ENCODE measurements around the gene DLX4.

The DLX4 gene

DNA sequence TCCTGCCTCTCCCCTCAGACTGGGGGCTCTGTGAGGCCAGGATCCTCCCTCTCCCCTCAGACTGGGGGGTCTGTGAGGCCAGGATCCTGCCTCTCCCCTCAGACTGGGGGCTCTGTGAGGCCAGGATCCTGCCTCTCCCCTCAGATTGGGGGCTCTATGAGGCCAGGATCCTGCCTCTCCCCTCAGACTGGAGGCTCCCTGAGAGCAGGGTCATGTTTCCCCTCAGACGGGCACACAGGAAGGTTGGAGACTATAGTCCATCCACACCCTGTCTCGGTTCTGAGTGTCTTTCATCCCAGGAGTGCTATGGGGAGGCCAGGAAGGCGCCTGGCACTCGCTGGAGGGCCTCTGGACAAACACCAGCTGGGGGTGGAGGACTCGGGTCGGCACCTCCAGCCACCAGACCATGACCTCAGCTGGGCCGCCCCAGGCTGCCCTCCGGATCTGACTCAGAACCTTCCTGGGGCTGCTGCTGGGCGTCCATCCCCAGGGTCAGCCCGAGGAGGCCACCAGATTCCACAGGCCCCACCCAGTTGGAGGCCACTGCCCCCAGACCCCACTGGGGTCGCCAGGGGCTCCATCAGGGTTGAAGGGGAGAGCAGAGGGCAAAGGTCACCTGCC lies 21.9 kb upstream of the DLX4 start:
- no peak for DNase-seq (ENCODE audit: low read depth)

DNA sequence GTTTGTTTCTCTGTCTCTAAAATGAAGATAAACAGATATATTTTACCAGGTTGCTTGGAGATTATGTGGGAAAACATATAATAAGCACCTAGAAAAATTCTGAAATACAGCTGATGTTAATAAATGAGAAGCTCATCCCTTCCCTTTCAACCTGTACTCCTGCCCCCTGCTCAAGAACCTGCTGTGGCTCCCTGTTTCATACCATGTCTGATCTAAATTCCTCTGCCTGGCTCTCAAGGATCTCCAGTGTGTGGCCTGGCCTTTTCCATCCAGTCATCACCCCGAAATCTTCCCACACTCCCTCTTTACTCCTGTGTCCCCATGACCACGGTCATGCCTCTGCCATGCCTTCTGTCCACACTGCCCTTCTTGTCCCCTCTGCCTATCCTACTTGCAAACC lies 19.4 kb upstream of the DLX4 start:
- no peak for DNase-seq (ENCODE audit: low read depth)

DNA sequence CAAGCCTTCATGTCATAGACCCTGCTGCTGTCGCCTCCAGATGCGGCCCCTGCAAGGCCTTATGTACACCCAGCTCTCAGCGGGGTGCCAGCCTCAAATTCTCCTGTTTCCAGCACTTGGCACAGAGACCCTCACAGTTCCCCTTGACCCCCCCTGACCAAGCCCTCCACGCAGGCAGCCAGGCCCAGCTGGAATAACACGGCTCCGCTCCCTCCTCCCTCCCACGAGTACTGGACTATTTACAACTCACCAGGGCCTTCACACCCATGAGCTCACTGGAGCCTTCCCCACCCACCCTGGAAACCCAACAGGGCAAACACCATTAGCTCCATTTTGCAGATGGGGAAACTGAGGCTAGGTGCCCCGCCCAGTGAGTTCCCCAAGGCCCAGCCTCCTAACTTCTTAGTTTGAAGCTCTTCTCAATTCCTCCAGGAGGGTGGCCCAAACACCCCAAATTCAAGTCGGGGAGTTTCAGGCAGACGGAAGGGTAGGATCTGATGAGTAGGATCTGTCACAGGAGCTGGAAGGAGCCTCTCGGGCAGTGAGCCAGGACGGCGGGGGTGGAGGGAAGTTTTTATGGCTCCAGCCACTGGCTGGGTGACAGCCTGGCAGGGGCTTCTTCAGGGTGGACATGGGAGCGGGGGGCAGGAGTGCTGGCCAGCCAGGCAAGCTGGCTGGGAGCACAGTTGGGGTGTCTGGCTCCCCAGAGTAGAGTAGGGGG lies 17.5 kb upstream of the DLX4 start:
- no peak for DNase-seq (ENCODE audit: low read depth)

DNA sequence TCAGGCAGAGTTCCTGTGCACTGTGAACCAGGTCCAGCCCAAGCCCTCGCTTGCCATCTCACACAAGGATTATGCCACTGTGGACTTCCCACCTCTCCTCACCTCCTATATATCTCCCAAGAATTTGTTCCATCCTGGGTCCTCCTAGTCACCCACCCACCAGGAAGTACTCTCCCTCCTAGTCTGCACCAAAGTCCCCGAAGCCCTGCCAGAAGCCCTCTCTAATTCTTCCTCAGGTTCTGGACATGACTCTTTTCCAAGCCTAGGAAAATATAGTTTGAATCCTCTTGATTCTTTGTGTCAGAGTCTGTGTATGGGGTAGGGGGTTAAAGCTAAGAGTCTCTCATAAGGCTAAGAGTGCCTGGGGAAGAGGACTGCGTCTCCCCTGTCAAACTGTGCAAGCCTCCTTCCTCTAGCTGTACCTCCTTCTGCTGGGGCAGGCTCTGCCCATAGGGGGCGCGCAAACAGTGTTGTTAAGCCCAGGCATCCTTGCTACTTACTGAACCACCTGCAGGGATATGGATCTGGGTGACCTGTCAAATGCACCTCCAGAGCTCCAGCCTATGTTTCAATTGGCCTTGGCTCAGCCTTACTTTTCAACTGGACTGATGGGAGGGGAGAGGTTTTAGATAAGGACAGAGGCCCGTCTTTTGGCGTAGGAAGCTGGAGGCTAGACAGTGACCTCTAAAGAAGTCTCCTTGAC lies 16.6 kb upstream of the DLX4 start:
- peak; percentile 77 for DNase-seq (ENCODE audit: low read depth)

DNA sequence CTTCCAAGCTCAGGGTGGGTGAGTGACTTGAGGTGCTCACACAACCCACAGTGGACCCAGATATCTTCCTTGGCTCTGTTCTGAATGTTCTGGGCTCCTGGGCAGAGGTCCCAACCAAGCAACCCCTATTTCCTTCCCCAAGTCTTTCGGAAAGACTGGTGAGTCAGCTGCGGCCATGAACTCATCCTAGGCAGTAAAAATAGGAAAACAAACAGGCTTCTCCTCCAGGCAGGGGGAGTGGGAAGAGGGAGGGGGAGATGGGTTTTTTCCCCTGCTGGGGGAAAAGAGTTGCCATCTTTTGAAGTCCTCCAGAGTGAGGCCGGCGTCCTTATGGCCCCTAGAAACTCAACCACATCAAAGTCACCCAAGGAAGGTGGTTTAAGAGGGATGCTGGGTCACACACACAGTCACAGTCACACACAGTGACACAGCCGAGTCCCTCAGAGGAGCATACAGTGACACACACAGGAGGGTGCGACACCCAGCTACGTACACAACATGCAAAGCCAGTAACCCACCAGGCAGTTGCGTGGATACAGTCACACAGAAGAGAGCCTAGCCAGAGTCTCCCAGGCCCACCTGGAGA lies 16.0 kb upstream of the DLX4 start:
- no peak for DNase-seq (ENCODE audit: low read depth)

DNA sequence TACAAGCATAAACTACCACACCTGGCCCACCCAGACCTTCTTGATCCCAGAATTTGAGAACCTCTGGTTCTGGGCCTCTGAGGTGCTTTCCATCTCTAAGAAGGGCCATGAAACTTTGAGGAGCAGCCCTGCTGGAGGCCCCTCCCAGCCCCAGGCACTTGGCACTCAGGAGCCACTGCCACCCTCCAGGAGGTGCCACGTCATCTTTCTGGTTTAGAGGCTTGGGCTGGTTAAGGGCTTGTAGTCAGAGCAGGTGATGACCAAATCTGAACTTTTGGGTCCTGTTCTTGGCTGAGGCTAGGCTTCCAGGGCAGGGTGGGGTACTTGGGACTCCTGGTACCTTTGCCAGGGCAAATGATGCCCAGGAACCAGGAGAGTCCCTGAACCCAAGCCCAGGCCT lies 13.8 kb upstream of the DLX4 start:
- DNase-seq (ENCODE audit: low read depth): no peak

DNA sequence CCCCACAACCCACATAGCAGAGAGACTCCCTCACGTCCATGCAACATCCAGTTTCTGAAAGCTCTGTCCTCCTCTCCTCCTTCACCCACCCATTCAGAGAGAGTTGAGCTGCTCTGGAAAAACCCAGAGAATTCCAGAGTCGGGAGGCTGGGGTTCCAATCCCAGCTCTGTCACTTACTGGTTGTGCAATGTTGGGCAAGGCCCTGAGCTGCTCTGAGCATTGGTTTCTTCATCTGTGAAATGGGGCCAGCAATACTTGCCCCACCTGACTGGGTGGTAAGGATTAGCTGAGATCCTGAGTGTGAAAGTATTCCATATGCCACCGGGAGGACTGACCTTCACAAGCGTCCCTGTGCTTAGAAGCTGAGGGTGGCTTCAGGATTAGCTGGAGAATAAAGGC lies 12.2 kb upstream of the DLX4 start:
- no peak for DNase-seq (ENCODE audit: low read depth)

DNA sequence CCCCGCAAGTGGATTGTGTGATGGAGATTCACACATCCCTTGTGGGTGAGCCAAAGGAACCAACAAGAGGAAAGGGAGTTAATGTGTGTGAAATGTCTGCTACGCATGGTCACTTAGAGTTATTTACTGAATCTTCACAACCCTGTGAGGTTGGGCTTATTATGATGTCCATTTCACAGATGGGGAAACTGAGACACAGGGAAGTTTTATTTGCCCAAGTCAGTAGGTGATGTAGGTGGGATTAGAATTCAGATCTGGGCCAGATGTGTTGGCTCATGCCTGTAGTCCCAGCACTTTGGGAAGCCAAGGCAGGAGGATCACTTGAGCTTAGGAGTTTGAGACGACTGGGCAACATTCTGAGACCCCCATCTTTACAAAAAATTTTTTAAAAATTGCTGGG lies 11.6 kb upstream of the DLX4 start:
- no peak for DNase-seq (ENCODE audit: low read depth)

DNA sequence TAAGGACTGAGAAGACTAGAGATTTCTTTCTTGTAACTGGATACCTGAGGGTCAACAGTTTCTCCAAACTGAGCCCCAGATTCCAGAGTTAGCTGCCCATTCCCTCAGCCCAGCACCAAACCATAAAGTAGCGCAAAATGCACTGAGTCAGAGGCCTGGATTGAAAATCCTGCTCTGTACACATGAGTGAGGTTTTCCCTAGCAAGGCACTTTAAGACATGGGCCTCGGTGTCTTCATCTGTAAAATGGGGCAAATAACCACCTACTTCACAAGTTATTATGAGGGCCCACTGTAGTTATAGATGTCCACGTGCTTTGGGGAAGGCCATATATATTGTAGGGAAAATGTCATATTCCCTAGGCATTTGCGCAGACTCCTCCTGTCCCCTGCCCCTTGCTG lies 10.3 kb upstream of the DLX4 start:
- DNase-seq (ENCODE audit: low read depth): no peak

DNA sequence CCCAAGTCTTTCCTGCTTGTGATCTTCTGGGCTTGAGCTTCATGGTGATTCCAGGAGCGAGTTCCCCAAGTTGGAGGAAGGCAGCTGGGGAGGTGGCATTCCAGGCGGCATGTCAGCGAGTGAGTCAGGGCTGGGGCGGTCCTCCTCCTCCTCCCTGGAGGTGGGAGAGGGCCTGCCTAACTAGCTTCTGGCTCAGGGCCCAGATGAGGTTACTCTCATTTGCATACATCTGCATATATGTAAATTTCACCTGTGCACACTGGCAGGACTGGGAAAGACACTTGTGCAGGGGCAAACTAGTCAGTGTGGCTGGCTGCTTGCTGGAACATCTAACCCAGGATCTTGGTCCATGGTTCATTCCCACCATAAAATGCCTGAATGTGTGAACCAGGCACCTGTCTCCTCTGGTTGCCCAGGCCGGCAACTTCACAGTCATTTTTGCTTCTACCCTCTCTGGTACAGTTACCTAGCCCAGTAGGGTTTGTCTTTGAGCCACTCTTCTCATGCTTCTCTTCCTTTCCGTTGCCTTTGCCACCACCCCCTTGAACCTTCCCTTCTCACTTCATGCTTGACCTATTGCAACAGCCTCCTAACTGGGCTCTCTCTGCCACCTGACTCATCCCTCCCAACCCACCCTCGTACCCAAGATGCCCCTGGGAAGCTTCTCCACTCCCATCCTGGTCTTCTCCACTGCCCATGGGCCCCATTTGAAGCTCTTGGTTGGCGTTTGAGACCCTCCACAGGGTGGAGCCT lies 9.6 kb upstream of the DLX4 start:
- no peak for DNase-seq (ENCODE audit: low read depth)

DNA sequence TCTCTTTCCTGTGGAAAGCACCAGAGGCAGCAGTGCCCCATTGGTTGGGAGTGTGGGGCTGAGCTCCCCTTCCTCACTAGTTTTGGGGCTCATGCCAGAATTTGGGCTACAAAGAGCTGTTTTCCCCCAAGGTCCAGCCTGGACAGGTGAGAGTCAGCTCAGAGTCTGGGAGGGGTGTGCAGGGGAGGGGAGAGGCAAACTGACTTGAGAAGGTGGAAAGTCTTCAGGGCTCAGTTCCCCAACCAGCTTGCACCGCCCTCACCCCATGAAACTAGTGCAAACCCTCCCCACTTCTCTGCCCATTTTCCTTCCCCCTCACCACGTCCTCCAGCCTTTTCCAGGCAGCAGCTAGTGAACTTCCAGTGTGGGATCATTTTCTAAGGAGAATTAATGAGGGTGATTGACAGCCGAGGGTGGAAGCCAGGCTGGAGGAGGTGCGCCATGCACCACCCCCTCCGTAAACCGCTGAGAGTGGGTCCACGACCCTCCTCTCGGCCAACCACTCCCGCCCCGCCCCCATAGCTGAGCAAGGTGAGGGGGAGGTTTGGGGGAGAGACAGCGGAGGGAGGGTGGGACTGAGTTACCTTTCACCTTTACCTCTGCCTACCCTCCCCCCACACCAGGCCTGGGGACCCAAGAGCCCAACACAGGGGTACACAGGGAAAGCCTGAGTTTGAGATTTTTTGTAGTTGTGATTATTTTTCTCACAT lies 6.2 kb upstream of the DLX4 start:
- DNase-seq (ENCODE audit: low read depth): no peak

DNA sequence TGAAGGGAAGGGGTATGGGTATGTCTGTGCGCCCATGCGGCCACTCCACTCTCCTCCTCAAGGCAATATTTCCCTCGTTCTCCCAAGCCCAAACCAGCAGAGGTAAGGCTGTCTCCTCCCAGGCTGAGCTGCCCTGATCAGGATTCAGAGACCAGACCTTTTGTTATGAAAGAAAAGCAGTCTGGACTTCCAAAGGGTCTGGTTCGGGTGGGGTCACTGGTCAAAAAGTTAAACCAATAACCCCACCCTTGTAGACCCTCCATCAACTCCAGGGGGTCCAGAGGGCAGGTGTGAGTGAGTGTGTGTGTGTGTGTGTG lies 5.7 kb upstream of the DLX4 start:
- no peak for DNase-seq (ENCODE audit: low read depth)

DNA sequence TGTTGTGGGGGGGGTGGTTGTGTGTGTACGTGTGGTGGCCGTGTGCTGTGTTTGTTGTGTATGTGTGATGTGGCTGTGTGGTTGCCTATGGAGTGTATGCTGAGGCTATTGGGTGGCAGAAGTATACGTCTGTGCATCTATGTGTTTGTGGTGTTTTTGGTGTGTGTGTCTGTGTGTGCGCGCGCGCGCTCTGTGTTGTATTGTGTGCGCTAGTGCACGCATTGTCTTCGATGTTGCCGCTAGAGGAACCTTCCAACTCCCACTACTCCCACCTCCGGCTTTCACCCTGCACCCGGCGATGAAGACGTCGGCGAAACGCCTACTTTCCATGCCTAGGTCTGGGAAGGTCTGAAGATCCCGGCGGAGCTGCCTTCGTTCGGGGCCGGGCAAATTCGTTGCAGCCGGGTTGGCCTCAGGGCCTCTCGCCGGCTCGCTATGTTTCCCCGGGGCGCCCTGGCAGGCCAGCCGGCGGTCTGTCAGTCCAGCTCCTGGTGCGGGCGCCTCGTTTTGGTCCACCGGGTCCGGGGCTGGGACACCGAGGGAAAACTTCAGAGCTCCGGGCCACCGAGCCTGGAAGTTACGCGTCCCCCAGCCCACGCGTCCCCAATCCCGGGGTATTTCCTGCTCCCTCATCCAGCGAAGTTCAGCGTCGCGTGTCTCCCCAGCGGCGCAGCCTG lies 5.2 kb upstream of the DLX4 start:
- DNase-seq (ENCODE audit: low read depth): no peak

DNA sequence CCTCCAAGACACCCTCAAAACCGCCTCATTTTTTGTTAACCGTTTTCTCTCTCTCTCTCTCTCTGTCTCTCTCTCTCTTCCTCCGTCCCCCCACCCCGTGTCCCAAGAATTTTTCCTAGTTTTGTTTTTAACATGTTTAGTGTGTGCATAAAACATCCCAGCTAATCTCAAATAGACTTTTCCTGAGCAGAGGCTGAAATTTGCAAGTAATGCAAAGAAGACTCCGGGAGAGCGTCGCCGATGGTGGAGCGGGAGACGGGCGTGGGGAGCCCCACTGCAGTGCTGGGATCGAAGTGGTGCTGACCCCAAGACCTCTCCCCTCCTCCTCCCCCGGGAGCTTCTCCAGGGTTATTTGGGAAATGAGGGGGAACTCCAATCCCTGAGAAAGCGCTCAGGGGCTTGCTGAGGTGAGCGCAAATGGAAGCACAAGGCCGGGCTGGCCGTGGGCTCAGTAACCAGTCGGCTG lies 4.7 kb upstream of the DLX4 start:
- no peak for DNase-seq (ENCODE audit: low read depth)

DNA sequence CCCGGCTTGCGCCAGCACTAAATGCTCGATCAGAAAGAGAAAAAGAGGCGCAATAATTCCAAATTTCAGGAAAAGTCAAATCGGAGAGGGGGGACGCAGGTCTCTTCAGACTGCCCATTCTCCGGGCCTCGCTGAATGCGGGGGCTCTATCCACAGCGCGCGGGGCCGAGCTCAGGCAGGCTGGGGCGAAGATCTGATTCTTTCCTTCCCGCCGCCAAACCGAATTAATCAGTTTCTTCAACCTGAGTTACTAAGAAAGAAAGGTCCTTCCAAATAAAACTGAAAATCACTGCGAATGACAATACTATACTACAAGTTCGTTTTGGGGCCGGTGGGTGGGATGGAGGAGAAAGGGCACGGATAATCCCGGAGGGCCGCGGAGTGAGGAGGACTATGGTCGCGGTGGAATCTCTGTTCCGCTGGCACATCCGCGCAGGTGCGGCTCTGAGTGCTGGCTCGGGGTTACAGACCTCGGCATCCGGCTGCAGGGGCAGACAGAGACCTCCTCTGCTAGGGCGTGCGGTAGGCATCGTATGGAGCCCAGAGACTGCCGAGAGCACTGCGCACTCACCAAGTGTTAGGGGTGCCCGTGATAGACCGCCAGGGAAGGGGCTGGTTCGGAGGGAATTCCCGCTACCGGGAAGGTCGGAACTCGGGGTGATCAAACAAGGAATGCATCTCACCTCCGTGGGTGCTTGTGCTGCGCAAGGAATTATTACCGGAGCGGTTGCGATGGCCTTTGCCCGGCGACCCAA lies 4.0 kb upstream of the DLX4 start:
- peak; percentile 7 for DNase-seq (ENCODE audit: low read depth)

DNA sequence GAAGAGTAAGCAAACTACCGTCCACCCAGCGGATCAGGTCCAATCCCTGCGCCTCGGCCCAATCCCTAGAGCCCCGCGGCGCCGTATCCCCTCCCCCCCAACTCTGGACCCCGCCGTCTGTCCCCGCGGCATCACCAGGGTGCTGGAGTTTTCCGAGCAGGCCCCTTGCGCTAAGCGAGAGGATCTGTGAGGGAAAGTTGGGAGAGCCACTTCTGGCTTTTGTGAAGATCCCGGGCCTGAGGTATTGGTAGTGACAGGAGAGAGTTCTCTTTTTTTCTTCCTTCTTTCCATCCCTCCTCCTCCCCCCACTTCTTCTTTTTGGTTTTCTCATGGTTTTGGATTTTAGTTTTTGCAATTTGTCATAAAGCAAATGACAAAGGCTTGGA lies 3.5 kb upstream of the DLX4 start:
- no peak for DNase-seq (ENCODE audit: low read depth)

DNA sequence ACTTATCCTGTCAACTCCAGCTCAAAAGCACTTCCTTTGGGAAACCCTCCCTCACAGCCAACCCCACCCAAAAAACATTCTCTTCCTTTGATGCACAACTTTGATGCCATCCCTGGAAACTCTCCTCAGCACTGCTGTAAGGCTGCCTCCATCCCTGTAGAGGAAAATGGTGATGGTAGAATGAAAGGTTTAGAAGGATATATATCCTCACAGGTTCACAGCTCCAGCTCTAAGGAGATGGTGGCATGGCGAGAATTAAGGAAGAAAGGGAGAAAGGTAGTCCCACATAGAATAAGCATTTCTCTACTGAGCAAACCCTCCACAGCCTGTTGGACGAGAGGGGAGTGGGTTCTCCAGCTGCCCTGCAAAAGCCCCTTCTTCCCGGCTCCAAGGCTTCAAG lies 2.2 kb upstream of the DLX4 start:
- no peak for DNase-seq (ENCODE audit: low read depth)

DNA sequence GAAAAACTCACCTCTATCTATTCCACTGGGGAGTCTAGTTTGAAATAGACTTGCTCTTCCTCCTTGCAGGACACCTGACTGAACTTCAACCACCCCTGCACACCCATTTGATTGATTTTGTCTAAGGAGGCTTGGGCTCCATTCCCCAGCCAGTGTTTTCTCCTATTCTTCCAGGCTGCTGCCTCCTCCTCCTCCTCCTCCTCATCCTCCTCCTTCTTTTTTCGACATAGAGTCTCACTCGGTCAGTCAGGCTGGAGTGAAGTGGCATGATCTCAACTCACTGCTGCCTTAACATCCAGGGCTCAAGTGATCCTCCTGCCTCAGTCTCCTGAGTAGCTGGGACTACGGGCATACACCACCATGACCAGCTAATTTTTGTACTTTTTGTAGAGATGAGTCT lies 1.8 kb upstream of the DLX4 start:
- DNase-seq (ENCODE audit: low read depth): no peak

DNA sequence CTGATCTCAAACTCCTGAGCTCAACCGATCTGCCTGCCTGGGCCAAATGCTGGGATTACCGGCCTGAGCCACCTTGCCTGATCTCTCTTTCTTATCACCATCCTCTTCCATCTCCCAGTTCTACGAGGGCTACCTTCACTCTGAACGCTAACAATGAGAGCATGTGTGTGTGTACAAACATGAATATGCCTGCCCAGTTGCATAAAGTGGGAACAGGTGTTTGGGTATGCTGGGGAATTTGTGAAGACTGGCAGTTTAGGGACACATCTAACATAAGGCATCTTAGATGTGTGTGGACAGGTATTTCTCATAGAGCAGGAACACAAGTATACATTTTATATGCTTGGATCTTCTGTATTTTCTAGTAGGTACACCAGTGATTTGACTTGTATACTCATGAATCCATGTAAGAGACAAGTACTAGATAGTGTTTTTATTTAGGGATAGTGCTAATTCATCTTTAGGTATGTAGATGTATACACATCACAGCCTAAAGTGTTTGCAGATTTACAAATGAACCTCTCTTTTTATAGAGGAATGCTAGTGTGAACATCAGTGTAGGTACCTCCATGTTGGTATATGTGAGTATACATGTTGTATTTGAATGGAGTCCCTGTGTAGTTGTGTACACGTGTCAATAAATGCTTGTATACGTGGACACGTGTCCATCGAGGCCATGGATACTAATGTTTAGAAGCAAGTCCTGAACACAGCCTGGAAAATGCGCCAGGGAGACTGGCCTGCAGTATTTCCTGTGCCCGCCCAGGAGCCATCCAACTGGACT lies 1.2 kb upstream of the DLX4 start:
- no peak for DNase-seq (ENCODE audit: low read depth)
